Measurements from ENCODE around the gene ASL. TPM values are rescaled to one million over a fixed set of nuclear protein-coding genes. Genes with fewer than 3 reads are reported as not detected.

The ASL gene
- polyA plus RNA-seq, 3 donors, result 29.7 to 51.6 (median 35.9) TPM

- Histone ChIP-seq H3K79me2 (ENCODE audit: insufficient read depth, low read length) (no peaks in the 10 kb centered on the region), H3K4me1 (ENCODE audit: control insufficient read depth in 1 of 2, insufficient read depth in 2 of 2, low read length in 2 of 2) (no peaks in the 10 kb centered on the region), H4K20me1 (ENCODE audit: insufficient read depth, low read length) (no peaks in the 10 kb centered on the region), H3K4me2 (replicated peaks; ENCODE audit: extremely low read depth, low read length, poor library complexity, severe bottlenecking) (no peak overlapping the region), H3K9me3 (replicated peaks in 1 of 2; ENCODE audit: control insufficient read depth in 1 of 2, insufficient read depth in 1 of 2, low read length in 2 of 2) (no peaks in the 10 kb centered on the region), H2AFZ (ENCODE audit: insufficient read depth, low read depth, low read length, poor library complexity, severe bottlenecking) (no peak overlapping the region), H3K4me3 (replicated peaks in 1 of 3; ENCODE audit: low read depth in 2 of 3, low read length in 3 of 3) (no peak overlapping the region), H3K27me3 (ENCODE audit: control insufficient read depth in 2 of 2, insufficient read depth in 2 of 2, low read length in 2 of 2) (no peaks in the 10 kb centered on the region), H3K27ac (ENCODE audit: low read depth in 1 of 2, low read length in 2 of 2) (no peak overlapping the region), H3K36me3 (replicated peaks in 1 of 2; ENCODE audit: control insufficient read depth in 1 of 2, insufficient read depth in 2 of 2, low read length in 2 of 2) (no peaks in the 10 kb centered on the region), H3K9ac (ENCODE audit: insufficient read depth, low read length, poor library complexity, severe bottlenecking) (no peak overlapping the region)
- H3K4me3 Mint-ChIP-seq, result no peak overlapping the region
- intact Hi-C loops (cut with micrococcal nuclease), result no loop called here
- WGBS (ENCODE audit: insufficient coverage), result 100% methylated on average over 1 of the region's 3 CpGs
- peak overlapping the region in 1 of 7 donors; percentile 38 for H3K27ac Mint-ChIP-seq
- TF ChIP-seq, protein P1, sequence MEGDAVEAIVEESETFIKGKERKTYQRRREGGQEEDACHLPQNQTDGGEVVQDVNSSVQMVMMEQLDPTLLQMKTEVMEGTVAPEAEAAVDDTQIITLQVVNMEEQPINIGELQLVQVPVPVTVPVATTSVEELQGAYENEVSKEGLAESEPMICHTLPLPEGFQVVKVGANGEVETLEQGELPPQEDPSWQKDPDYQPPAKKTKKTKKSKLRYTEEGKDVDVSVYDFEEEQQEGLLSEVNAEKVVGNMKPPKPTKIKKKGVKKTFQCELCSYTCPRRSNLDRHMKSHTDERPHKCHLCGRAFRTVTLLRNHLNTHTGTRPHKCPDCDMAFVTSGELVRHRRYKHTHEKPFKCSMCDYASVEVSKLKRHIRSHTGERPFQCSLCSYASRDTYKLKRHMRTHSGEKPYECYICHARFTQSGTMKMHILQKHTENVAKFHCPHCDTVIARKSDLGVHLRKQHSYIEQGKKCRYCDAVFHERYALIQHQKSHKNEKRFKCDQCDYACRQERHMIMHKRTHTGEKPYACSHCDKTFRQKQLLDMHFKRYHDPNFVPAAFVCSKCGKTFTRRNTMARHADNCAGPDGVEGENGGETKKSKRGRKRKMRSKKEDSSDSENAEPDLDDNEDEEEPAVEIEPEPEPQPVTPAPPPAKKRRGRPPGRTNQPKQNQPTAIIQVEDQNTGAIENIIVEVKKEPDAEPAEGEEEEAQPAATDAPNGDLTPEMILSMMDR (IDR thresholded peaks at IDR 0.05), result no peak
- no peaks in the 10 kb centered on the region for H3K36me3 Mint-ChIP-seq
- no peak for DNase-seq
- H3K9me3 Mint-ChIP-seq, result no peaks in the 10 kb centered on the region
- no peaks in the 10 kb centered on the region for H3K4me1 Mint-ChIP-seq
- peaks cover 0 to 5% (median 4%) of the 10 kb centered on the region in 3 donors for H3K27me3 Mint-ChIP-seq (ENCODE audit: low read depth in 3 of 3)
Measured at GRCh38 chr7:66036382-66036781, 39.2 kb upstream of the ASL start.

GRCh38 chr7:66036788-66037187 lies 38.8 kb upstream of the ASL start:
- no peak overlapping the region for H2AFZ ChIP-seq (ENCODE audit: insufficient read depth, low read depth, low read length, poor library complexity, severe bottlenecking)
- no peak overlapping the region for H3K27ac Mint-ChIP-seq
- H3K9ac ChIP-seq (ENCODE audit: insufficient read depth, low read length, poor library complexity, severe bottlenecking), result no peak overlapping the region
- no peak overlapping the region for H3K4me3 Mint-ChIP-seq
- no peaks in the 10 kb centered on the region for H3K9me3 ChIP-seq (replicated peaks in 1 of 2; ENCODE audit: control insufficient read depth in 1 of 2, insufficient read depth in 1 of 2, low read length in 2 of 2)
- WGBS (ENCODE audit: insufficient coverage), result 85% methylated on average over 4 of the region's 7 CpGs
- no peak overlapping the region for H3K27ac ChIP-seq (ENCODE audit: low read depth in 1 of 2, low read length in 2 of 2)
- H3K4me1 ChIP-seq (ENCODE audit: control insufficient read depth in 1 of 2, insufficient read depth in 2 of 2, low read length in 2 of 2), result no peaks in the 10 kb centered on the region
- no peak for DNase-seq
- no peaks in the 10 kb centered on the region for H3K79me2 ChIP-seq (ENCODE audit: insufficient read depth, low read length)
- no peaks in the 10 kb centered on the region for H3K36me3 ChIP-seq (replicated peaks in 1 of 2; ENCODE audit: control insufficient read depth in 1 of 2, insufficient read depth in 2 of 2, low read length in 2 of 2)
- no peaks in the 10 kb centered on the region for H3K36me3 Mint-ChIP-seq
- no peaks in the 10 kb centered on the region for H3K4me1 Mint-ChIP-seq
- H3K27me3 Mint-ChIP-seq (ENCODE audit: low read depth in 3 of 3), result peaks cover 0 to 6% (median 5%) of the 10 kb centered on the region in 3 donors
- no peak overlapping the region for H3K4me2 ChIP-seq (replicated peaks; ENCODE audit: extremely low read depth, low read length, poor library complexity, severe bottlenecking)
- TF ChIP-seq, protein P1 (IDR thresholded peaks at IDR 0.05), result no peak
- H4K20me1 ChIP-seq (ENCODE audit: insufficient read depth, low read length), result no peaks in the 10 kb centered on the region
- intact Hi-C loops (cut with micrococcal nuclease), result no loop called here
- H3K9me3 Mint-ChIP-seq, result no peaks in the 10 kb centered on the region
- no peaks in the 10 kb centered on the region for H3K27me3 ChIP-seq (ENCODE audit: control insufficient read depth in 2 of 2, insufficient read depth in 2 of 2, low read length in 2 of 2)
- H3K4me3 ChIP-seq (replicated peaks in 1 of 3; ENCODE audit: low read depth in 2 of 3, low read length in 3 of 3), result no peak overlapping the region
